Stimulated activated CD4-positive, alpha-beta T cell treated with anti-CD3 and anti-CD28 coated beads, Interleukin-12 subunit alpha, Interleukin-12 subunit beta, amount 100 ng/mL, for 48 hours (primary cell): ENCODE data around the gene DAPL1.

Source experiments
- DNase-seq, 3 donors: peaks; one replicate each; pipeline ENCODE4 v3.0.0-alpha.2; 2020; ENCODE audit warnings: low read depth in 2 of 3, low spot score in 1 of 3

Gene DAPL1

GRCh38 chr2:158777077-158777476 lies 18.0 kb upstream of the DAPL1 start:
- DNase-seq, result no peak

- no peak for DNase-seq
Observed at GRCh38 chr2:158778243-158778642, 16.9 kb upstream of the DAPL1 start.

- no peak for DNase-seq
Observed at GRCh38 chr2:158779621-158780020, 15.5 kb upstream of the DAPL1 start.

GRCh38 chr2:158781353-158781961 lies 13.7 kb upstream of the DAPL1 start:
- DNase-seq, result no peak

GRCh38 chr2:158782136-158782535 lies 13.0 kb upstream of the DAPL1 start:
- no peak for DNase-seq

- DNase-seq, result no peak
Observed at GRCh38 chr2:158782616-158783015, 12.5 kb upstream of the DAPL1 start.

- no peak for DNase-seq
Observed at GRCh38 chr2:158783923-158784322, 11.2 kb upstream of the DAPL1 start.

- DNase-seq, result no peak
Observed at GRCh38 chr2:158786897-158787296, 8.2 kb upstream of the DAPL1 start.

GRCh38 chr2:158788951-158789350 lies 6.2 kb upstream of the DAPL1 start:
- no peak for DNase-seq

- no peak for DNase-seq
Observed at GRCh38 chr2:158796652-158797051, 1.5 kb downstream of the DAPL1 start.

GRCh38 chr2:158797963-158798700 lies 3.0 kb downstream of the DAPL1 start:
- DNase-seq, result no peak

GRCh38 chr2:158799181-158799580 lies 4.1 kb downstream of the DAPL1 start:
- no peak for DNase-seq

- DNase-seq, result no peak
Observed at GRCh38 chr2:158803506-158803905, 8.4 kb downstream of the DAPL1 start.

- DNase-seq, result no peak
Observed at GRCh38 chr2:158805255-158805654, 10.1 kb downstream of the DAPL1 start.

GRCh38 chr2:158805936-158806335 lies 10.8 kb downstream of the DAPL1 start:
- no peak for DNase-seq

- no peak for DNase-seq
Observed at GRCh38 chr2:158806941-158807340, 11.8 kb downstream of the DAPL1 start.

GRCh38 chr2:158808426-158808825 lies 13.3 kb downstream of the DAPL1 start:
- no peak for DNase-seq

GRCh38 chr2:158809816-158810215 lies 14.7 kb downstream of the DAPL1 start:
- no peak for DNase-seq

- no peak for DNase-seq
Observed at GRCh38 chr2:158810731-158811460, 15.8 kb downstream of the DAPL1 start.

- DNase-seq, result no peak
Observed at GRCh38 chr2:158815166-158815565, 20.0 kb downstream of the DAPL1 start.

GRCh38 chr2:158815658-158816057 lies 20.5 kb downstream of the DAPL1 start:
- DNase-seq, result no peak

- no peak for DNase-seq
Observed at GRCh38 chr2:158817588-158817987, 22.5 kb downstream of the DAPL1 start.
